T-helper 9 cell (primary cell): ENCODE results near the gene UCHL5.

Experiments used
- DNase-seq: peaks from one replicate; pipeline ENCODE4 v3.0.0-alpha.2; 2020

Gene UCHL5

GRCh38 chr1:192962901-192963300 lies 96.3 kb downstream of the UCHL5 start:
- DNase-seq = no peak
